Hippocampal formation (tissue), 2 donors: ENCODE measurements around the gene GREM2.

Experiments used
- DNase-seq, 2 donors: peaks; one replicate each; lab custom pipeline; 2025; lab: John Stamatoyannopoulos, UW

The GREM2 gene

DNA sequence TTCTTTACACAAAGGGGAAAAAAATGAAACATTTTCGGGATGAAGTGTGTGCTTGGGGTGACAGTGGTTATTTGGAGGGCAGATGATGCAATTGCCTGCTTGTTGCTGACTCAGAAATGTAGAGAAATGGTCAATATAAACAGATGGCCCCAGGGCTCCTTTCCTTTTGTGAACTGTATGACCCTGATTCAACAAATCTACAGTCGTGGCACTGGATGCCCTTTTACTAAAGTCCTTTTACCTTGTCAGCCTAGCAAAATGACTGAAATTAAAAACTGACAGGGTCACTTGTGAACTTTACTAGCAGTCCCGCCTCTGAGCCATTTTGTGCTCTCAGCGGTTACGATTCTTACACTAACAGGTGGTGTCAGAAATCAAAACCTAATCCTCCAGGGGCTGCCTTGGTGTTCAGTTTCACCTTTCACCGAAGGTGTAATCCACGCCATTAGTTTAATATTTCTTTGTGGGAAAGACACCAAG lies 49.8 kb downstream of the GREM2 start:
- no peak for DNase-seq

DNA sequence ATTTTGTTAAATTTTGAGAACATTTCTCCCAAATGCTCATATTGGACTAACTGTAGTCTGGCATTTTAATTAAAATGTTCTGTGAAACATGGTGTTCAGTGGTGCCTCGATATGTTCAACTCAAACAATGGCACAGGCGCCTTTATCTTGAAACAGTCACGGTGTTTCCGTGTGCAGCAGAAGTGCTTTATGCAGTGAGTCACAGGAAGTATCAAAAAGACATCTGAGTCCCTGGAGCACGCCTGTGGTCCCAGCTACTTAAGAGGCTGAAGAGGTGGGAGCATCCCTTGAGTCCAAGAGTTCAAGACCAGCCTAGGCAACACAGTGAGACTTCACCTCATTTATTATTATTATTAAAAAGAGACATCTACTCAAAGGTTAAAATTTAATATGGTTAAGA lies 52.2 kb downstream of the GREM2 start:
- no peak for DNase-seq

DNA sequence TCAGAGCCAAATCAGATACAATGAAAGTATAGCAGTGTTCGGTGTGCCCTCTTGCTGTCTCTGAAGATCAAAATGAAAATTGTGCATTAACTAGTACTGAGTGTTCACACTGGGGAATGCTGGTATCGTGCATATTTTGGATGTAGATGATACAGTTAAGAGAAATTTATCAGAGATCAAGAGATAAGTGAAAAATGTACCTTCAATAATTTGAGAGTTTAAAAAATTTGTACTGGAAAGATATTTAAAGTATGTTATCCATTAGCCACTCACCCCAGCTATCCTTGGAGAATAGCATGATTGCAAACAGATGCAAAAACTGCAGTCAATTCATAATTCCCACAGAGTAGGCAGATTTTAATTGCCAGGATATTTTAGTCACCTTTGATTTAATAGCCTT lies 56.4 kb downstream of the GREM2 start:
- DNase-seq = no peak

DNA sequence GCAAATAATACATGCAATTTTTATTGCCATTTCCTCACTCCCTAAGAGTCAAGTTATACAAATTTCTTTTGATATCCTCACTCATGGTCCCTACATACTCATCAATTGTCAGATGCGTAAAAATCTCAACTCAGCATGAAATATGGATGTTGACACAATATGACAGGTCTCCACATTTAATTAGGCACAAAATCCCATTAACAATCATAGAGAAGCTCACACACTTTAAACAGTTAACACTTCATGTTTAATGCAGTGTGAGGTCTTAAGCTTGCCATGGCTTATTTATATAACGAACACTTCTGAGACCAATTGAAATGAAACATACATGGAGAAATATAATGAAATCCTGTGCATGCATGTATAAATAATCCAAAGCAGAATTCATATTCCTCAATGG lies 58.6 kb downstream of the GREM2 start:
- DNase-seq = no peak

DNA sequence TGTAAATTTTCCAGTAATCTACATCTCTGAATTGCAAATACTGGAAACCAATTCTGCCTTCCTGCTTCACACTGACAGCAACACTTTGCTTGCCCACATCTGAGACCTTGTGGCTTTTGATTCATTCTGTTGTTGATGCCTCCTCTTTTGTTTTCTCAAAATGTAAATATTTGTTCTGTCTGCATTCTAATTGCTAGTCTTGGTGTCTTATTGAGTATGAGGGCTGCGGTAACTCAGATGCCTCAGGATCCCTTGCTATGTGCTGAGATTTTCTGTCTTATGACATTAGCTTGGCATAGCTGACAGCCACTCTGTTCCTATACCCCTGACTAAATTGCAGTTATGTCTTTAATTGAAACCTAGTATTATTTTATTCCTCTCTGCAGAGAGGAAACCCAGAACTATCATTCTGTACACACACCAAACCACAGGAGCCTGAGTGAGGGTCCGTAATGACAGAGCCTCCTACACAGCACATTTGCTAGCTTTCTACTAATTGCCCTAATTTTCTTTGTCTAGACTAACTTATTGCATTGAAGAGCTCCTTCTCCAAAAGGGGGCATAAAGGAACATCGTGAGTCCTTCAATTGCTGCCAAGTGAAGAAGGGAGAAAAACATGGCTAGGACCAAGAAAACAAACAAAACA lies 72.1 kb downstream of the GREM2 start:
- DNase-seq = no peak

DNA sequence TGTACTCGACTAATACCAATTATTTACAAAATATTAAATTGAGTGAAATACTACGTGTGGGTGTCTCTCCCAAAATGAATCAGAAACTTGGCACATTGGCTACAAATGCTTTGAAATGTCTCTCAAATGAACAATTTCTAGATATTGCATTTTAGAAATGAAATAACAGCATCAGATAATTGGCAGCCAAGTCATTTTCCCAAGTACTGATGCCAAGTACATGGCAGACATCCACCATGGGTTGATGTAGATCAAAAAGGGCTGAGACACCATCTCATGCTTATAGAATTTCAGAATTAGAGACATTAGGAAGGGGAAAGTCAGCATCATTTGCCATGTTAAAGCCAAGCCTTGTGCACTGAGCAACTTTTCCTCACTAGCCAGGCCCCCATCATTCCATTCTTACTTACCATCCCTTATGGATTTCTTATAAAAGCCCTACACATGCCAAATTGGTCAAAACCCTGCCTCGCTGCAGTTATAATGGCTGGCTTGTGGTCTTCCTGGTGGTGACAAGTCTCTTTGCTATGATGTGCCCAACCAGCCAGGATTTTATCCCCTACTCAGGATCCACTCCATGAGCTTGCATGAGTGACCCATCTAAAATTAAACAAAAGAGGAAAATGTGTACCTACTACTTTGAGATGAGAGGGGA lies 73.1 kb downstream of the GREM2 start:
- DNase-seq = no peak

DNA sequence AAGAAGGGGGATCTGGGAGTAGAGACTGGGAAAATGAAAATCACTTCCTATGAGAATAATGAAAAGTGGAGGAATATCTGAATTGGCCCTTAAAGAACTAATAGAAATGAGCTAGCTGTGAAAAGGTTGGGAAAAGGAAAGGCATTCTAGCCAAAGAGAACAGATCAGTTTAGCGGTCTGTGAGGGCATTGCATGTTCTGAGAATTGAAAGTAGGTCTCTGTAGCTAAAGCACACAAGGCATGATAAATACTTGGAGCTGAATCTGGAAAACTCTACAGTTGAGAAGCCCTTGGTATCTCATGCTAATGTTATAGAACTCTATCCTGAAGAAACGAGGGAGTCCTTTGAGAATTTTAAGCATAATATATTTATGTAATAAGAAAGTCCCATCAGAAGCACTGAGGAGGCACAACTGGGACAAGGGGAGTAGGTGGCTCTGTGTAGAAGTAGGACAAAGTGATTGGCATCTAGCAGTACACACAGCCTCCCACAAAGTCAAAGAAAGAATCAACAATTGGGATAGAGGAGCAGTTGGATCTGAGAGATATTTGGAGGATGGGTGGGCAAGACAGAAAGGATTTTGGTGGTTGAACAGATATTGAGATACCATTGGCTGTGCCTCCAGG lies 78.7 kb downstream of the GREM2 start:
- no peak for DNase-seq

DNA sequence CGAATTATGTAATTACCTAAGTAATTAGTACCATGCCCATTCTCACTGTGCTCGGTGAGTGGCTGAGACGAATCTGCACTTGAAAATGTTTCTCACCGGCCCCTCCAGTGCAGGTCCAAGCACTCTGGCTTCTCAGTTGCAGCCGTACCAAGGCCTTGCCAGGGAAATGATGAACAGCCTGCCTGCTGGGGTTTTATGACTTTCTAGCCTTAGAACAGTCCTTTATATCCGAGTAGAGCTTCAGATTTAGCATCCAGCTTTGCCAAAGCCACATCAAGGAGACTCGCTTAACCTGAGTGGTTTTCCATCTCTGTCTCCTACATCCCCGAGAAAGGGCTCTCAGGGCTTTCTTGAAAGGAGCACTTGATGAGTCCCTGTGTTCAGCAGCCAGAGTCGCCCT lies 83.4 kb downstream of the GREM2 start:
- DNase-seq = no peak

DNA sequence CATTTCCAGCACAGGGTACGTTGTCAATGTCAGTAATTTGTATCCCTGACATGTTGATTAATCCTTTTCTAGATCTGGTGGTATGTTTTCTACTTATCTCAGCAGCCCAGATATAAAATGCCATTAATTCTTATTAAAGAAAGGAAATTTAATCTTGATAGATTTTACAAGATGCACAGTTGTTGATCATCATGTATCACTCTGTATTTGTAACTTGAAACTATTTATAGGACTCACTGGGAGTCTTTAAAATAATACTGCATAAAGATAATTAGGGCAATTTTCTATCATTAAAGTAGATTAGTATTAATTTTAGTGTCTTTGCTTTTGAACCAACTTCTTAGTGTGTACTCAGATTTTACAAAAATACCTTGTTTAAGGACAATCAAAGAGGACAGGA lies 84.9 kb downstream of the GREM2 start:
- no peak for DNase-seq

DNA sequence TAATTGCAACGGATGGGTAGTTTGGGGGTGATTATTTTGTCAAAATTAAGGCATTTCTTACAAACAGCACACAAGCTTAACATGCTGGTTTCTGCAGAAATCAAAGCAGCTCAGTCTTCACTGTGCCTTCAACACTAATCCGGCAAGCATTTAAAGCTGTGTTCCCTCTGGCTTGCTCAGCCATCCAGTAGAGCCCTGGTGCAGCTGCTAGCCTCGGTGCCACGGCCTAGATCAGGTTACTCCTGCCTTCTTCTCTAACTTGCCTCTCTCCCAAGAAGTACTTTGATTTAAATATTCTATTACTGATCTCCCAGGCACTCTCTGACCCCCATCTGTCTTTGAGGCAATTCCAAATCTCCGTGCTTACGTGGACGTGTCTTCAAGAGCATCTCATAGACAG lies 85.6 kb downstream of the GREM2 start:
- DNase-seq = no peak

DNA sequence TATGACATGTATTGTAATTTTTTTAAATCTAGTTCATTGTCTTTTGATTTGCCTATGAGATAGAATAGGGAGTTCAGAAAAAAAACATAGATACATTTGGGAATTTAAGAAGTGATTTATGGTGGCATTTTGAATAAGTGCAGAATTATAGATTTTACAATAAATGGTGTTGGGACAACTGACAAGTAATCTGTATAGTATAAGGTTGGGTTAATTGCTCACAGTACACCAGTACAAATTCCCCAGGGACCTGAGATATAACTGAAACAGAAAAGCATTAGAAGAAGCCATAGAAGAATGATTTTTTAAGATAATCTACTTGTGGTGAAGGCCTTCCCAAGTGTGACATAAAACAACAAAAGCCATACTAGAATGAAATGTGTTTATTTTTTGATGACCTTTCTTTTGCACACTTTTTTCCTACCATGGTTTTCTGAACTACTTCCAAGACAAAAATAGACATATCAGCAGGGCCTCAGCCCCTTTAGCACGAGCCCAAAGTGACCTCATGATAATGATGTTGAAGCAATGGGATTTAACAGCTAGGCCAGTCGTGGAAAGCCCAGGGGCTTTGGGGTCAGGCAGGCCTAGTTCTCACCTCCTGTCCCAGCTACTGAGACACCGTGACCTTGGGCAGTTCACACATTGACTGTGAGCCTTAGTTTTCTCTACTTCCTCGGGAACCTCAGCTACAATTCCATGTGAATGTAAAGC lies 87.4 kb downstream of the GREM2 start:
- no peak for DNase-seq

DNA sequence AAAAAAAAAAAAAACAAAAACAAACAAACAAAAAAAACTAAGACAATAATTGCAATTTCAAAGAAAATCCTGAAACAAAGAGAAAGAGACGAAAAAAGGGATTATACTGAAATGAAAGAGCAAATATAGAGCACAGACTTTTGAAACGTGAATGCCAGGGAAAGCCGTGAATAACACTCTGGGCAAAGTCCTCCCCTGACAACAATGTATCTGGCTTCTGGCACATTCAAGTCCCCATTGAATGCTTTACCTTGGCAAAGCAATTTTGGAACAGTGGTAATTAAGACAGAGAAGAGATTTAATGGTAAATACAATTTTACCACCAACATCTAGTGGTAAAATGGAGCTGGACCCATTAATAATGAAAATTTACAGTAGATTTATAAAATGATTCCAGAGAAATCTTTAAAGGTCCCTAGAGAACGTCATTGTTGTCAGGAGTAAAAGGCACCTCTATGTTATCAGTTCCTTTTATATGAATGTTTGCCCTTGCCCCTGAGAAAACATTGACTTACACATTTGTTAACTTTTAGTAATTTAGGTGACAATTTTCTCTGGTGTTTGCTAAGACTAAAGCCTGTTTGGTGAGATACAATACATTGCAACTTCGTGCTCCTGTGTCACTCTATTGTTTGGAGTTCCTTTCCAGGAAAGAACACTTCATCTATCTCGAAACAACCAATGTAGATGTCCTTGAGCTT lies 89.7 kb downstream of the GREM2 start:
- DNase-seq = no peak

DNA sequence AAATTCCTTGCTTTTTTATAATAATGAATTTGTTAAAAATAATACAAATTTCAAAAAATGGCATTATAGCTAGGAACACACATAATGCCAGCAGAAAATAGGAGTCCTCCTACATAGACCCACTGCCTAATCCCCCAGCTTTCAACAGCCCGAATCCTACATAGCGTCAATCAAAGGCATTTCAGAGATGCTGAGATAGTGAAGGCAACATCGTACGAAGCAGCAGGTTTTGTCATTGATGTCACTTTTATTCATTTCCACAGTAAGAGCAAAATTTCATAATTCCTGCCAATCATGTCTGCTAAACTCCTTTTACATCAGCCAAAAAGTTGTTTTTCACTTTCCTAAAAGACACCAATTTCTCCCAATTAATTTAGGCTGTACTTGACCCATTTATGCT lies 94.1 kb downstream of the GREM2 start:
- no peak for DNase-seq

DNA sequence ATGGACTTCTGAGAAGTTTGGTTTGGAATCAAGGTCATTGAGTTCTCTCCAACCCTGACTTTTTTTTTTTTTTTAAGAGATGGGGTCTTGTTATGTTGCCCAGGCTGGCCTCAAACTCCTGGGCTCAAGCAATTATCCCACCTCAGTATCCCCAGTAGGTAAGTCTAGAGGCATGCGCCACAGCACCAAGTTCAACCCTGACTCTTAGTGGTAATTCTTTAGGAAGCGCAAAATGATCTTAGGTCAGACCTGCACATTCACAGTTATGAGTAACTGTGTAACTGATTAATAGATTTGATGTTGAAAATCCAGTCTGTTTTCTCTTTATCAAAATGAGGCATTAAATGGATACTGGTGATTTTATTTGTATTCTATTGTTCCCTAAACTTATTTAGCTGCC lies 95.9 kb downstream of the GREM2 start:
- no peak for DNase-seq

DNA sequence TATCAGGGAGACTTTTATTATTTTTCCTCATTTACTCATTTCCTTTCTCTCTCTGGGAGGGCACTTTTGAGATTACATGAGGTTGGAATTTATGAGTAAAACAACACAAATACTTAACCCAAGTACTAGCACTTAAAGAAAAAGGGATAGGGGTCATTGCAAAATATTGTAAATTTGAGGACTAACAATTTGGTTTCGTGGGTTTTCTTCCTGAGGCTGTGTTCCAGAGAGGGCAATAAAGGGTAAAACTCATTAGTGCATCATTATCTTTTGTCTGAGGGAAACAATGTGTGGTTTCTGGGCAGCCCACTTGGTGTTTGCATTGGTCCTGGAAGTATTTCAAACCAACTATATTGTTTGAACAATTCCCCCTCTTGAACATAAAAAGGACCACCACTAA lies 96.5 kb downstream of the GREM2 start:
- DNase-seq = no peak

DNA sequence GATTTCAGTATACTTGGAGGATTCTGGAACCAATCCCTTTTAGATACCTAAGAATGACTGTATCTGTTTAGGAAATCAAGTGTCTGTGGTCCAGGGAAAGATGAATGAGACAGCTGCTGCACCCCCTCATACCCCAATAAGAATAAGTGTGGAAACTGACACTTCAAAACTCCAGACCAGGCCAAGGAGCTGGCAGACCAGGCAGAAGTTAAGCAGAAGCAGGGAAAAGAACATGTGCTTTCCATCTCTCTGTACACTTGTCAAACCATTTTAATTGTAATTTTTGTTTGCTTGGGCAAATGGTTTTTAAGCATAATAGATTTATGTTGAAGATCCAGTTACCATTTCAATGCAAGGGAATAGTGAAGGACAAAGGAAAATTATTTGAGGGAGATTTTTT lies 100.2 kb downstream of the GREM2 start:
- no peak for DNase-seq

DNA sequence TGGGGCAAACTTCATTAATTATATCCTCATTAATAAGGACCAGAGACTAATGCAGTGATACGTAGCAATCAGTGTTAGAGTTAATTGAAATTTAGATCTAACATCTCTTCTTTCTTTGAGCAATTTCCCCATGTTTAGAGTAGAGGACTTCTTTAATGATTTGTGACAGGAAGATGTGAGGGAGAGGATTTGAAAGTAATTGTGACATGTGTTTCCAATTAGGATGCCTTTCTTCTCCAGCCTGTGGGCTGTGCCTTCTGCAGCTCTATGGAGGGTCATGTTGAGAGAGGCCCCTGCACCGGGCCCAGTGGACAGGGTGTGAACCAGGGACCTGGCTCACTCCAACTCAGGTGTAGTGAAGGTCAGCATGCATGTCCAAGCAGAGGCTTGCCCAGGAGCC lies 103.0 kb downstream of the GREM2 start:
- no peak for DNase-seq

DNA sequence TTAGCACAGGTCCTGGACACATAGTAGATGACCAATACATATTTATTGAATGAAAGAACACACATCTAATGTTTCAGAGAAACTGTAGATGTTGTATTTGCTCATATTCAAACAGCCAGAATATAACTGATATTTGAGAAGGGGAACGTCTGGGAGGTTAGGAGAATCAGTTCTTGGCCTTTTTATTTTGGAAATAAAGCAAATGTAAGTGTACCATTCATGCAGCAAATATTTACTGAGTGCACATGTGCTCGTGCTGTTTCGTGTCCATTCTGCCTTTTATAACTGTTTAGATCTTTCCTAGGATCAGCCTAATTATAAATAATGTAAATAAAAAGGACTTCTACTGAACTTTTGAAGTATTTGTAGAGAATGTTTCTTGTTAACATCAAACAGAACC lies 103.8 kb downstream of the GREM2 start:
- no peak for DNase-seq

DNA sequence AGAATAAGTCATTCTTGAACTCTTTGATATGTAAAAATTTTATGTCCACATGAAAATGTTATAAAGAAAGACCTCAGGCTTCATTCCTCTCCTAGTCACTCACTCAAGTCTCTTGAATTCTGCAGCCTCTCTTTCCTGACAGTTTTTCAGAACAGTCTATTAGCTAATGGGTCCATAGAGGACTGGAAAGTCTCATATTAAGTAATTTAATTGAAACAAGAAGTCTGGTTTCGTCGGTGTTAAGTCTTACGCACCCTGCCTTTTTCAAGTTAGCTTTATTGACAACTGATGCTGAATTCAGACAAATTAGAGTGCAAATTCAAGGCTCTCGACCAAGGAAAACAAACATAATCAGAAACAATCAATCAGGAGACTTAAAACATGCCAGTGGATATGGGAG lies 105.8 kb downstream of the GREM2 start:
- no peak for DNase-seq

DNA sequence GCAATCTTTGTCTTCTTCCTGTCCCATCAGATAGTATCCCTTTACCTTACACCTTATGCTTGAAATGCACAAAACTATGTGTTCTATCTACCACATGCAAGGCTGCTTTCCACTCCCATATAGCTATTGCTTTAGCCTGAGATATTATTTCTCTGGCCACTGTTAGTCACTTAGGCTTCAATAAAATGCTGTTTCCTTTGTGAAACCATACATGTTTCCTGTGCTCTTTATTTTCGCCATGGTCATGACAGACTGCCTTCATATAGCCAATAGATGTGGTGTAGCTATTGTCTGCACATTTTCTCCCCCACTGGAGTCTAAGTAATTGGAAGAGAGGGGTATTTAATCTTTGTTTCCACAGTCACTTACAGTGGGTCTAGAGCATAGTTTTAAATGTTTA lies 108.4 kb downstream of the GREM2 start:
- no peak for DNase-seq

DNA sequence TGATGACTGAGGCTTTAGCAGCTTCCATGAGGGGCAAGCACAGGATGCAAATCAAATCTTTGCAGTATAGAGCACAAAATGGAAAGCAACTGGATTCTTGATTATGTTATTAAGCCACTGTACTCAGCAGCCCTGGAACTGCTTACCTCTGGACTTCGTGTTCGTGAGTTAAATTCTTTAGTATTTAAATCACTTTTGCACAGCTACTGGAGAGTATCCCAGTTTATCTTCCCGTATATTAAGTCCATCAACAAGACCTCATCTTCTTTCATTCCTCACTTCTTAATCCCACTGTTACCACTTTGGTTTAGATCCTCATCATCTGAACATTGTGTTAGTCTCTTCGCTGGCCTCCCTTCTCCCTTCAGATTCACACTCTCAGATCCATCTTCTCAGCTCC lies 108.9 kb downstream of the GREM2 start:
- DNase-seq = no peak

DNA sequence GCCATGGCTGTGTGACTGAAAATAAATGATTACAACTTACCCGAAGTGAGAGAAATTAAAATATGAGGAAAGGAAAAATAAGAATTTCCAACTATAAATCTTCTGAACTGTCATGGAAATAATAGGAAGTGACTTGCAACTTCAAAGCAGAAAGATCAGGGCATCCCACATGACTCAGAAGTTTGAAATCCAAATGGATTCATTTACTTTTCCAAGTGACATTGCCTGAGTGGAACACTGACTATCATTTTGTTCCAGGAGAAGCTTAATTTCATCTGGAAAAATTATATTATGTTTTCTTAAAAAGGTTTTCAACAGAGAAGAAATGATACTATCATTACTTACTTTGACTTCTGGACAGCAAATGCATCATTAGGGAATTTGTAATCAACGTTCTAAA lies 110.8 kb downstream of the GREM2 start:
- no peak for DNase-seq
